SK-N-MC (cell line): ENCODE data around the gene NRARP.

Source experiments
- EZH2 ChIP-seq: fragments of 200-600 bp; sonication (generic); IDR thresholded peaks from one replicate; pipeline ENCODE4 v1.6.1; 2017; ENCODE audit warnings: antibody characterized with exemption
- FOXP2 ChIP-seq: optimal IDR thresholded peaks from 2 replicates; pipeline ENCODE3; 2011; ENCODE audit warnings: mild to moderate bottlenecking, moderate library complexity; ENCODE audit not compliant: insufficient read depth; ENCODE audit errors: extremely low read length, control extremely low read depth
- POLR2AphosphoS5 ChIP-seq: IDR thresholded peaks from 2 replicates; pipeline ENCODE4 v1.6.1; 2012; ENCODE audit warnings: mild to moderate bottlenecking, low read depth, low read length, borderline replicate concordance

- TF ChIP-seq POLR2AphosphoS5 (no peak), EZH2 (no peak), FOXP2 (no peak)
These were observed 10.8 kb upstream of the NRARP start for GRCh38 chr9:137312852-137313325.
